Body of pancreas (tissue), 4 donors: ENCODE results near the gene STAT2. TPM values are rescaled to one million over a fixed set of nuclear protein-coding genes. Genes with fewer than 3 reads are reported as not detected.

ENCODE experiments used
- ATAC-seq: fragments of 150-250 bp; one replicate; pipeline ENCODE4 v1.9.1; 2016
- DNase-seq, 4 donors: peaks; one replicate each; pipeline ENCODE4 v3.0.0-alpha.2; 2019
- H3K27ac ChIP-seq, 4 donors: fragments of 200-600 bp; sonication (generic); 1 replicate in 3 of 4; 2 replicates in 1 of 4; pipeline versions ENCODE4 v1.5.1 to v1.6.1; 2016 to 2019; ENCODE audit warnings: mild to moderate bottlenecking in 1 of 4, mixed read lengths in 1 of 4, moderate library complexity in 1 of 4
- H3K27me3 ChIP-seq, 2 donors: fragments of 200-600 bp; sonication (generic); one replicate each; pipeline ENCODE4 v1.6.0; 2016; ENCODE audit warnings: mild to moderate bottlenecking in 1 of 2
- H3K36me3 ChIP-seq, 2 donors: fragments of 200-600 bp; sonication (generic); replicated peaks in 1 of 2; 2 replicates each; pipeline ENCODE4 v1.5.1; 2016; ENCODE audit warnings: low read depth in 2 of 2; ENCODE audit not compliant: insufficient read depth in 1 of 2
- H3K4me1 ChIP-seq: fragments of 200-600 bp; sonication (generic); one replicate; pipeline ENCODE4 v1.6.0; 2016
- H3K4me3 ChIP-seq, 2 donors: fragments of 200-600 bp; sonication (generic); 1 replicate in 1 of 2; 2 replicates in 1 of 2; pipeline ENCODE4 v1.5.1; 2016 to 2019
- H3K9me3 ChIP-seq, 3 donors: fragments of 200-600 bp; sonication (generic); 1 replicate in 2 of 3; 2 replicates in 1 of 3; pipeline ENCODE4 v1.5.1; 2016
- CTCF ChIP-seq, 7 experiments: fragments of 450-650 bp in 4 of 7; fragments of 200-600 bp in 3 of 7; sonication (generic) in 3 of 7; IDR thresholded peaks; one replicate each; pipeline ENCODE4 v1.5.1; 2016 to 2019; ENCODE audit warnings: antibody characterized with exemption in 7 of 7
- POLR2A ChIP-seq, 3 donors: fragments of 450-650 bp; IDR thresholded peaks; one replicate each; pipeline ENCODE4 v1.6.1; 2016; ENCODE audit warnings: antibody characterized with exemption in 3 of 3, mild to moderate bottlenecking in 2 of 3
- WGBS, 2 donors: methylation state at CpG; one replicate each; pipeline ENCODE4 v1.1.5; 2017; 5-methylcytosine and 5-hydroxymethylcytosine counted together
- intact Hi-C: fragments of 100-400 bp; cut with DNase I; formaldehyde crosslinking; loops from one replicate; pipeline ENCODE4 v1.15.1; 2023
- total RNA-seq, 2 donors: library from RNA; depleted of rRNA; stranded (reverse); fragments of >200 nt; gene quantifications; one replicate each; pipeline ENCODE4 v1.1.0, GENCODE V29; 2016

The STAT2 gene
- total RNA-seq, 2 donors from 2014 or later, result 65.4 to 106 TPM

GRCh38 chr12:56311003-56311402, 48.9 kb downstream of the STAT2 start:
- no peak for TF ChIP-seq POLR2A (IDR thresholded peaks at IDR 0.05)
- no peak for TF ChIP-seq CTCF (IDR thresholded peaks at IDR 0.05)
- ATAC-seq, result no peak
- Histone ChIP-seq H3K36me3 (peaks cover 0 to 14% of the 10 kb centered on the region in 2 donors), H3K27me3 (no peaks in the 10 kb centered on the region), H3K4me1 (peaks cover 13% of the 10 kb centered on the region), H3K9me3 (no peaks in the 10 kb centered on the region), H3K4me3 (no peak overlapping the region), H3K27ac (no peak overlapping the region)
- WGBS, 2 donors, result 93 to 94% methylated on average over 12 of the region's 12 CpGs
- intact Hi-C loops, result loop anchor here (10.0 kb wide), 1 partner anchor 144 kb away; the partner anchor contains the start of gene MIP
- DNase-seq, result no peak

DNA sequence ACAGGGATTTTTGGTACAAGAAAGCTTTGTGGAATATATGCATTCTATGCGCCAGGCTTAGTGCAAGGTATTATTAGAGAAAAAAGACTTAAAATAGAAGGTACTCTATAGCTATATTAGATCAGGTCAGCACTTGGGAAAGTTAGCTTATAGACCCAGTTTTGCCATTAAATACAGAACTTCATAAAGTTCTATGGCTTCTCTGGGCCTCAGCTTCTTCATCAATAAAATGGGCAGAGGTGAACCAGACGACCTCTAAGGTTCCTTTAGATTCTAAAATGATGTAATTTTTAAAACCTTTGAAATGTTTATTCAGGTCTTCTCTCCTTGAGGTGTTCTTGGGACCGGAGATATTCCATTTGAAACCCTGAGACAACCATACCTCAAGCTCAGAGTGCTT, 51.2 kb downstream of the STAT2 start:
- 85 to 93% methylated on average over 3 of the region's 3 CpGs for WGBS, 2 donors
- Histone ChIP-seq H3K27ac (no peak overlapping the region), H3K4me3 (no peak overlapping the region), H3K9me3 (no peaks in the 10 kb centered on the region), H3K4me1 (no peaks in the 10 kb centered on the region), H3K27me3 (no peaks in the 10 kb centered on the region), H3K36me3 (peaks cover 0 to 12% of the 10 kb centered on the region in 2 donors)
- intact Hi-C loops, result no loop called here
- no peak for DNase-seq
- no peak for ATAC-seq
- TF ChIP-seq CTCF (IDR thresholded peaks at IDR 0.05) (no peak), POLR2A (IDR thresholded peaks at IDR 0.05) (no peak)

GRCh38 chr12:56307221-56307965, 52.5 kb downstream of the STAT2 start:
- Histone ChIP-seq H3K27ac (no peak overlapping the region), H3K4me3 (no peak overlapping the region), H3K36me3 (peaks cover 0 to 12% of the 10 kb centered on the region in 2 donors), H3K4me1 (no peaks in the 10 kb centered on the region), H3K9me3 (no peaks in the 10 kb centered on the region), H3K27me3 (no peaks in the 10 kb centered on the region)
- ATAC-seq, result no peak
- no peak for TF ChIP-seq POLR2A (IDR thresholded peaks at IDR 0.05)
- no peak for TF ChIP-seq CTCF (IDR thresholded peaks at IDR 0.05)
- intact Hi-C loops, result no loop called here
- no peak for DNase-seq
- WGBS, 2 donors, result 94 to 97% methylated on average over 7 of the region's 7 CpGs

- DNase-seq (no peak), ATAC-seq (no peak)
- Histone ChIP-seq H3K9me3 (no peaks in the 10 kb centered on the region), H3K4me1 (peaks cover 18% of the 10 kb centered on the region), H3K36me3 (peaks cover 0 to 7% of the 10 kb centered on the region in 2 donors), H3K4me3 (no peak overlapping the region), H3K27me3 (no peaks in the 10 kb centered on the region), H3K27ac (no peak overlapping the region)
- WGBS, 2 donors, result 88 to 96% methylated on average over 8 of the region's 8 CpGs
- intact Hi-C loops, result no loop called here
- no peak for TF ChIP-seq POLR2A (IDR thresholded peaks at IDR 0.05)
- no peak for TF ChIP-seq CTCF (IDR thresholded peaks at IDR 0.05)
Measured at GRCh38 chr12:56304872-56305590, 54.9 kb downstream of the STAT2 start.
